ENCODE data around the gene RRP8.

RRP8 gene

GRCh38 chr11:6545917-6546605 lies 57.4 kb downstream of the RRP8 start:
- TF ChIP-seq CTCF (IDR thresholded peaks at IDR 0.05; ENCODE audit: low read depth, low read length, missing control alignments), result no peak
- H3K4me3 ChIP-seq (ENCODE audit: low read depth, low read length), result no peak overlapping the region
- DNase-seq (ENCODE audit: low read depth), result no peak

Measured in GM12864 (cell line).